Neuronal stem cell (in vitro differentiated cells): Measurements from ENCODE around the gene IFI27.

Source experiments
- DNase-seq: peaks from one replicate; pipeline ENCODE4 v3.0.0-alpha.2; 2013; ENCODE audit warnings: low spot score
- H2AFZ ChIP-seq: one replicate; pipeline ENCODE4 v1.6.1; 2013; ENCODE audit warnings: mild to moderate bottlenecking, low read length, inconsistent platforms
- H2AK5ac ChIP-seq: 2 replicates; pipeline ENCODE4 v1.6.1; 2013; ENCODE audit warnings: low read depth, mild to moderate bottlenecking, inconsistent platforms, low read length, moderate library complexity, mixed read lengths
- H2BK120ac ChIP-seq: 2 replicates; pipeline ENCODE4 v1.6.1; 2013; ENCODE audit warnings: low read depth, mild to moderate bottlenecking, inconsistent platforms, low read length, moderate library complexity, mixed read lengths
- H2BK12ac ChIP-seq: one replicate; pipeline ENCODE4 v1.6.1; 2013; ENCODE audit warnings: low read length, inconsistent platforms
- H2BK15ac ChIP-seq: 2 replicates; pipeline ENCODE4 v1.6.1; 2013; ENCODE audit warnings: mild to moderate bottlenecking, low read length, inconsistent platforms, mixed read lengths
- H2BK5ac ChIP-seq: one replicate; pipeline ENCODE4 v1.6.1; 2013; ENCODE audit warnings: inconsistent platforms, mild to moderate bottlenecking, low read length, moderate library complexity
- H3K14ac ChIP-seq: one replicate; pipeline ENCODE4 v1.6.1; 2013; ENCODE audit warnings: low read length, inconsistent platforms
- H3K18ac ChIP-seq: 2 replicates; pipeline ENCODE4 v1.6.1; 2013; ENCODE audit warnings: low read length, inconsistent platforms
- H3K23ac ChIP-seq: 2 replicates; pipeline ENCODE4 v1.6.1; 2013; ENCODE audit warnings: low read depth, mild to moderate bottlenecking, mixed read lengths, low read length, inconsistent platforms; ENCODE audit not compliant: poor library complexity
- H3K27ac ChIP-seq: replicated peaks from 3 replicates; pipeline ENCODE4 v1.5.1; 2013; ENCODE audit warnings: low read length, inconsistent platforms
- H3K27me3 ChIP-seq, 3 experiments: 2 replicates each; pipeline ENCODE4 v1.6.1; 2013; ENCODE audit warnings: low read length in 3 of 3, mild to moderate bottlenecking in 2 of 3, inconsistent platforms in 1 of 3, low read depth in 1 of 3, mixed read lengths in 1 of 3, moderate library complexity in 1 of 3; ENCODE audit not compliant: control insufficient read depth in 3 of 3, insufficient read depth in 3 of 3
- H3K36me3 ChIP-seq, 2 donors: replicated peaks in 1 of 2; 2 replicates each; pipeline ENCODE4 v1.6.1; 2013; ENCODE audit warnings: low read length in 2 of 2; ENCODE audit not compliant: control insufficient read depth in 2 of 2, insufficient read depth in 2 of 2
- H3K4ac ChIP-seq: 2 replicates; pipeline ENCODE4 v1.6.1; 2013; ENCODE audit warnings: inconsistent platforms, mild to moderate bottlenecking, low read length, moderate library complexity
- H3K4me1 ChIP-seq, 2 donors: 1 replicate in 1 of 2; 2 replicates in 1 of 2; pipeline ENCODE4 v1.6.1; 2013; ENCODE audit warnings: low read length in 2 of 2, low read depth in 1 of 2; ENCODE audit not compliant: control insufficient read depth in 2 of 2, insufficient read depth in 1 of 2
- H3K4me2 ChIP-seq: one replicate; pipeline ENCODE4 v1.6.1; 2013; ENCODE audit warnings: mild to moderate bottlenecking, low read length, inconsistent platforms; ENCODE audit not compliant: insufficient read depth, poor library complexity, severe bottlenecking
- H3K4me3 ChIP-seq, 2 donors: 2 replicates each; pipeline ENCODE4 v1.5.1; 2013; ENCODE audit warnings: low read length in 2 of 2, mild to moderate bottlenecking in 2 of 2, inconsistent platforms in 1 of 2, moderate library complexity in 1 of 2
- H3K79me1 ChIP-seq: one replicate; pipeline ENCODE4 v1.6.1; 2013; ENCODE audit warnings: low read depth, mild to moderate bottlenecking, inconsistent platforms, low read length, moderate library complexity
- H3K9ac ChIP-seq: one replicate; pipeline ENCODE4 v1.6.1; 2013; ENCODE audit warnings: mild to moderate bottlenecking, low read depth, low read length, inconsistent platforms; ENCODE audit not compliant: poor library complexity
- H3K9me3 ChIP-seq, 2 donors: replicated peaks in 1 of 2; 2 replicates each; pipeline versions ENCODE3 to v1.6.1; 2013; ENCODE audit warnings: low read length in 2 of 2, mild to moderate bottlenecking in 2 of 2, inconsistent platforms in 1 of 2, low read depth in 1 of 2, mixed read lengths in 1 of 2, moderate library complexity in 1 of 2; ENCODE audit not compliant: control insufficient read depth in 2 of 2, insufficient read depth in 1 of 2
- H4K8ac ChIP-seq: one replicate; pipeline ENCODE4 v1.6.1; 2013; ENCODE audit warnings: low read depth, mild to moderate bottlenecking, inconsistent platforms, low read length, moderate library complexity
- H4K91ac ChIP-seq: one replicate; pipeline ENCODE4 v1.6.1; 2013; ENCODE audit warnings: low read length, low read depth, mild to moderate bottlenecking, inconsistent platforms; ENCODE audit not compliant: poor library complexity
- WGBS, 2 donors: extraction: QIAGEN DNeasy Blood & Tissue Kit; methylation state at CpG; one replicate each; pipeline ENCODE4 v1.1.7; 2013; ENCODE audit warnings: missing lambda C conversion rate in 2 of 2, mixed read lengths in 1 of 2; ENCODE audit not compliant: insufficient read length in 2 of 2, insufficient replicate concordance in 1 of 2; ENCODE audit errors: extremely low coverage in 2 of 2; 5-methylcytosine and 5-hydroxymethylcytosine counted together

Gene IFI27

GRCh38 chr14:94102768-94103482 lies 7.6 kb upstream of the IFI27 start:
- no CpG with 5 or more reads among the region's 8 CpGs for WGBS, 2 donors
- Histone ChIP-seq H3K4me2 (no peak overlapping the region), H3K27ac (no peak overlapping the region), H4K8ac (no peak overlapping the region), H3K18ac (no peak overlapping the region), H3K27me3 (no peaks in the 10 kb centered on the region), H3K9ac (peak overlapping the region; percentile 27), H3K4me1 (peaks cover 0 to 1% of the 10 kb centered on the region in 2 donors), H2AFZ (no peak overlapping the region), H3K23ac (no peak overlapping the region), H2BK12ac (no peak overlapping the region), H3K9me3 (no peaks in the 10 kb centered on the region), H2BK120ac (no peak overlapping the region), H3K4me3 (peak overlapping the region in 1 of 2 donors; percentile 24), H2BK5ac (no peak overlapping the region), H4K91ac (no peak overlapping the region), H3K79me1 (no peaks in the 10 kb centered on the region), H3K4ac (no peak overlapping the region), H2AK5ac (no peak overlapping the region), H2BK15ac (no peak overlapping the region), H3K36me3 (peaks cover 0 to 22% of the 10 kb centered on the region in 2 donors), H3K14ac (no peak overlapping the region)
- no peak for DNase-seq

- no peak overlapping the region for H2AFZ ChIP-seq
- no peak overlapping the region for H3K23ac ChIP-seq
- no peak overlapping the region for H2BK5ac ChIP-seq
- H3K9me3 ChIP-seq, result no peaks in the 10 kb centered on the region
- peaks cover 0 to 15% of the 10 kb centered on the region in 2 donors for H3K36me3 ChIP-seq
- H3K79me1 ChIP-seq, result no peaks in the 10 kb centered on the region
- no peak overlapping the region for H2AK5ac ChIP-seq
- no peak overlapping the region for H2BK12ac ChIP-seq
- H3K27me3 ChIP-seq, result no peaks in the 10 kb centered on the region
- no peak overlapping the region for H3K9ac ChIP-seq
- H3K4me2 ChIP-seq, result no peak overlapping the region
- H3K18ac ChIP-seq, result no peak overlapping the region
- no peak overlapping the region for H3K14ac ChIP-seq
- H3K4me1 ChIP-seq, result peaks cover 0 to 1% of the 10 kb centered on the region in 2 donors
- no peak overlapping the region for H4K91ac ChIP-seq
- no peak overlapping the region for H3K4me3 ChIP-seq
- WGBS, 2 donors, result no CpG with 5 or more reads among the region's 7 CpGs
- no peak overlapping the region for H3K27ac ChIP-seq
- no peak for DNase-seq
- no peak overlapping the region for H4K8ac ChIP-seq
- no peak overlapping the region for H3K4ac ChIP-seq
- no peak overlapping the region for H2BK120ac ChIP-seq
- H2BK15ac ChIP-seq, result no peak overlapping the region
Measured at GRCh38 chr14:94103554-94104150, 6.9 kb upstream of the IFI27 start.

DNA sequence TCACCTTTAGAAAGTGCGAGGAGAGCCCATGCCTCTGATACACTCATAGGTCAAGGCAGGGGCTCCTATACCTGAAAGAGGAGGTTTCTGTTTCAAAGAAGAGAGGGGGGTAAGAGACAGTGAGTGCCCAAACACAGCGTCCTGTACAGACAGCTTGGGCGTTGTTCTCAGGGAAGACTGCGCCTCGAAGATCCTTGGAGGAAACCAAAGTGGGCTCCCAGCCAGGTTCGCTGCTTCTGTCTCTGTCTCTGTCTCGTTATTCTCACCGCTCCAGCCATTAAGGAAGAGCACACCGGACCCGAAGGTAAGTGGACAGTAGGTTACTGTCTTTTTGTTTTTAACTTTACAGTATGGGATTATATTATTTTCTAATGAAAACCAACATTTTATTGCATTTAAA lies 5.8 kb upstream of the IFI27 start:
- no CpG with 5 or more reads among the region's 10 CpGs for WGBS, 2 donors
- H4K91ac ChIP-seq, result no peak overlapping the region
- H2BK12ac ChIP-seq, result no peak overlapping the region
- no peaks in the 10 kb centered on the region for H3K9me3 ChIP-seq
- no peak for DNase-seq
- H3K79me1 ChIP-seq, result no peaks in the 10 kb centered on the region
- H3K4me2 ChIP-seq, result no peak overlapping the region
- no peak overlapping the region for H2BK120ac ChIP-seq
- no peak overlapping the region for H3K9ac ChIP-seq
- peaks cover 0 to 13% of the 10 kb centered on the region in 2 donors for H3K36me3 ChIP-seq
- H3K23ac ChIP-seq, result no peak overlapping the region
- H3K18ac ChIP-seq, result no peak overlapping the region
- H3K27me3 ChIP-seq, result no peaks in the 10 kb centered on the region
- no peak overlapping the region for H3K27ac ChIP-seq
- no peak overlapping the region for H2BK5ac ChIP-seq
- no peak overlapping the region for H2AK5ac ChIP-seq
- no peak overlapping the region for H2BK15ac ChIP-seq
- peaks cover 1 to 3% of the 10 kb centered on the region in 2 donors for H3K4me1 ChIP-seq
- no peak overlapping the region for H4K8ac ChIP-seq
- H3K4ac ChIP-seq, result no peak overlapping the region
- no peak overlapping the region for H3K4me3 ChIP-seq
- H3K14ac ChIP-seq, result no peak overlapping the region
- no peak overlapping the region for H2AFZ ChIP-seq

DNA sequence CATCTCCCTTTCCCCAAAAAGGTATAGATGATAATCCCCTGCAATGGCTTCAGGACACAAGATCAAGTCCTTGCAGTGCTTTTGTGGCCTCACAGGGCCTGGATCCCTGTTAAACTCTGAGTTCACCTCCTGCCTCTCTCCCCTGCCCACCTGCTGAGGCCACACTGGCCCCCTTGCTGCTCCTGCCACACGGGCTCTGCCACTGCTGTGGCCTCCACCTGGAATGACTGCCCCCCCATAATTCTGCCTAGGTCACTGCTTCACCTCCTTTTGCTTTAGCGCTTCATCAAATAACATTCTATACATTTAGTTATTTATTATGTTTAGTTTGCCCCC lies 653 bp upstream of the IFI27 start:
- Histone ChIP-seq H3K23ac (no peak overlapping the region), H2BK5ac (no peak overlapping the region), H3K4me1 (peaks cover 3 to 5% of the 10 kb centered on the region in 2 donors), H3K4me2 (no peak overlapping the region), H2AK5ac (no peak overlapping the region), H3K14ac (no peak overlapping the region), H3K27ac (no peak overlapping the region), H3K36me3 (no peaks in the 10 kb centered on the region), H3K27me3 (no peaks in the 10 kb centered on the region), H2BK120ac (no peak overlapping the region), H3K18ac (peak overlapping the region; percentile 22), H3K9me3 (peaks cover 0 to 1% of the 10 kb centered on the region in 2 donors), H4K91ac (no peak overlapping the region), H3K79me1 (no peaks in the 10 kb centered on the region), H2BK12ac (no peak overlapping the region), H4K8ac (no peak overlapping the region), H2AFZ (no peak overlapping the region), H3K4me3 (no peak overlapping the region), H2BK15ac (no peak overlapping the region), H3K9ac (no peak overlapping the region), H3K4ac (no peak overlapping the region)
- WGBS, 2 donors, result no CpG with 5 or more reads among the region's 2 CpGs
- no peak for DNase-seq
